ENCODE results near the gene PRKN. TPM values are rescaled to one million over a fixed set of nuclear protein-coding genes. Genes with fewer than 3 reads are reported as not detected.

Gene PRKN
- total and polyA plus RNA-seq, 10 donors, result 0.23 to 14.1 (median 7.0) TPM

DNA sequence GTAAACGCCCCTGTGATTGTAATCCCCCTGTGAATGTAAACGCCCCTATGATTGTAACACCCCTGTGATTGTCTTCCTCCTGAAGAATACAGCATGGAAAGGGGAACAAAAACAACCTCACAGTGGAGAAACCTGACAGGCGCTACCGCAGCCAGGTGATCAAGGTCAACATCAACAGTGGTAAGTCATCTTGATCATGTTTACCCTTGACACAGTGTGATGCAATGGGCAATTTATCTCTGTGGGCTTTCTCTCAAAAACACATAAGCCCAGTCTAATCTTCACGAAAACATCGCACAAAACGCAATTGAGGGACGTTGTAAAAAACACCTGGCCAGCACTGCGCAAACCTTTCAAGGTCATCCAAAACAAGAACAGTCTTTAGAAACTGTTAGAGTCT is 277.2 kb downstream of the PRKN start:
- no peak for TF ChIP-seq POLR2AphosphoS5 (IDR thresholded peaks at IDR 0.05)
- TF ChIP-seq, protein P1, sequence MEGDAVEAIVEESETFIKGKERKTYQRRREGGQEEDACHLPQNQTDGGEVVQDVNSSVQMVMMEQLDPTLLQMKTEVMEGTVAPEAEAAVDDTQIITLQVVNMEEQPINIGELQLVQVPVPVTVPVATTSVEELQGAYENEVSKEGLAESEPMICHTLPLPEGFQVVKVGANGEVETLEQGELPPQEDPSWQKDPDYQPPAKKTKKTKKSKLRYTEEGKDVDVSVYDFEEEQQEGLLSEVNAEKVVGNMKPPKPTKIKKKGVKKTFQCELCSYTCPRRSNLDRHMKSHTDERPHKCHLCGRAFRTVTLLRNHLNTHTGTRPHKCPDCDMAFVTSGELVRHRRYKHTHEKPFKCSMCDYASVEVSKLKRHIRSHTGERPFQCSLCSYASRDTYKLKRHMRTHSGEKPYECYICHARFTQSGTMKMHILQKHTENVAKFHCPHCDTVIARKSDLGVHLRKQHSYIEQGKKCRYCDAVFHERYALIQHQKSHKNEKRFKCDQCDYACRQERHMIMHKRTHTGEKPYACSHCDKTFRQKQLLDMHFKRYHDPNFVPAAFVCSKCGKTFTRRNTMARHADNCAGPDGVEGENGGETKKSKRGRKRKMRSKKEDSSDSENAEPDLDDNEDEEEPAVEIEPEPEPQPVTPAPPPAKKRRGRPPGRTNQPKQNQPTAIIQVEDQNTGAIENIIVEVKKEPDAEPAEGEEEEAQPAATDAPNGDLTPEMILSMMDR (IDR thresholded peaks at IDR 0.05 in 8 of 11, conservative IDR thresholded peaks at IDR 0.05 in 3 of 11), result no peak
- TF ChIP-seq POLR2A (IDR thresholded peaks at IDR 0.05), result no peak

DNA sequence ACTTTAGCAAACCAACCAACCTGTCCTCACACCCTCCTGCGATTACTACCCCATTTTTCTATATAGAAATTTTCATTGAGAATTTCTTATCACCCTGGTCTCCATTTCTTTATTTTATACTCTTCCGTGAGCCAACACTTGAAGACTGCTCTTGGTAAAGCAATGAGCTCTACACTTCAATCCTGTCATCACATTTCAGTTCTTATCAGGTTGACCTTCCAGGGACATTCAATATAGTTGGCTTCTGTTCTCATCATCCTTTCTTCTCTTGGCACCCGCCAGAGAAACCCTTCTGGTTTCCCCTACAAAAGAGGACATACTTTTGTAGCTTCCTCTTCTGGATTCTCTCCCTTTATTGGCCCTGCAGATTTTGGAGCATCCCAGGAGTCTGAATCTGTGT is 279.3 kb downstream of the PRKN start:
- Histone ChIP-seq H3K4me1 (no peaks in the 10 kb centered on the region), H3K27me3 (replicated peaks in 1 of 7) (no peaks in the 10 kb centered on the region), H3K27ac (no peak overlapping the region), H3K4me3 (no peak overlapping the region), H3K9me3 (peaks cover 0 to 6% (median 1%) of the 10 kb centered on the region in 8 donors), H3K36me3 (no peaks in the 10 kb centered on the region)
- TF ChIP-seq, protein P1 (IDR thresholded peaks at IDR 0.05 in 8 of 11, conservative IDR thresholded peaks at IDR 0.05 in 3 of 11), result no peak
- TF ChIP-seq POLR2AphosphoS5 (IDR thresholded peaks at IDR 0.05) (no peak), POLR2A (IDR thresholded peaks at IDR 0.05) (no peak)
- WGBS, 5 donors, result 73 to 94% (median 87%) methylated on average over 3 of the region's 3 CpGs
- DNase-seq, result no peak
- intact Hi-C loops (cut with DNase I; ENCODE audit: low total_unique reads), result no loop called here

More for the DNA sequence above, 277.2 kb downstream of the PRKN start:
- H3K9me3 ChIP-seq, result peaks cover 0 to 8% (median 3%) of the 10 kb centered on the region in 8 donors
- no peak for DNase-seq
- no peak overlapping the region for H3K27ac ChIP-seq
- H3K4me1 ChIP-seq, result no peaks in the 10 kb centered on the region
- 78 to 90% (median 85%) methylated on average over 9 of the region's 9 CpGs for WGBS, 5 donors
- H3K27me3 ChIP-seq (replicated peaks in 1 of 7), result no peaks in the 10 kb centered on the region
- H3K36me3 ChIP-seq, result no peaks in the 10 kb centered on the region
- H3K4me3 ChIP-seq, result no peak overlapping the region
- intact Hi-C loops (cut with DNase I; ENCODE audit: low total_unique reads), result no loop called here

DNA sequence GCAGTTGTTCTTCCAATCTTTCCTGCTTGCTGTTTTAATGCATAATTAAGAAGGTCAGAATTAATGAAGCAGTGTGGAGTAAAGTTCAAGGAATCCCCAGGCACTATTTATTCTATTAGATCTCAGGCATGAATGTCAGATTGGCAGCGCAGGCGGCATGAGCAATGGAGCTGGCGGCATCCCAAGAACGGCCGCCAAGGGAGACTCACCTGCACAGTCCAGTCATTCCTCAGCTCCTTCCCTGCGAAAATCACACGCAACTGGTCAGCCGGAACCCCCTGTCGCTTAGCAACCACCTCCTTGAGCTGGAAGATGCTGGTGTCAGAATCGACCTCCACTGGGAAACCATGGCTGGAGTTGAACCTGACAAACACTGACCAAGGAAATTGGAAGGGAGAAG is 284.5 kb downstream of the PRKN start:
- intact Hi-C loops (cut with DNase I; ENCODE audit: low total_unique reads), result no loop called here
- no peaks in the 10 kb centered on the region for H3K27me3 ChIP-seq (replicated peaks in 1 of 7)
- no peak overlapping the region for H3K4me3 ChIP-seq
- H3K36me3 ChIP-seq, result no peaks in the 10 kb centered on the region
- no peaks in the 10 kb centered on the region for H3K4me1 ChIP-seq
- H3K27ac ChIP-seq, result no peak overlapping the region
- 83 to 88% (median 87%) methylated on average over 10 of the region's 10 CpGs for WGBS, 5 donors
- no peak for TF ChIP-seq POLR2A (IDR thresholded peaks at IDR 0.05)
- TF ChIP-seq, protein P1 (IDR thresholded peaks at IDR 0.05 in 8 of 11, conservative IDR thresholded peaks at IDR 0.05 in 3 of 11), result no peak
- TF ChIP-seq POLR2AphosphoS5 (IDR thresholded peaks at IDR 0.05), result no peak
- peaks cover 0 to 20% (median 15%) of the 10 kb centered on the region in 8 donors for H3K9me3 ChIP-seq
- no peak for DNase-seq

DNA sequence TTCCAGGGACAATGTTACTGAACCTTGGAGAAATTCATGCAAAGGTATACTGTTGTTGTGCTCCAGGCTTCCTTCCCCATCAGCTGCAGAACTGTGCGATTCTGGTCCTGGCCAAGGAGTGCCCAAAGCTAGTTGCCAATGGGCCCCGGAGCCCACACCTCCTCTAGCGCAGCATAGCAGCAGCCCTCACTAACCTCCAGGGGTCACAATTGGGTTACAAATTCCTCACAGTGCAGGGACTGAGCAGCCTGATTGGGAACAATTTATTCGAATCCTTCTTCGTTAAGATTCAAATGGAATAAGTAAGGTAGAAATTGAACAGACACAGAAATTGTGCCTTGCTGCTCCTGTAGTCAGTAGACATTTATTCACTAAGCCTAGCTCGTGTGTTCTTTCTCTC is 284.9 kb downstream of the PRKN start:
- intact Hi-C loops (cut with DNase I; ENCODE audit: low total_unique reads), result no loop called here
- Histone ChIP-seq H3K4me3 (no peak overlapping the region), H3K36me3 (no peaks in the 10 kb centered on the region), H3K4me1 (no peaks in the 10 kb centered on the region), H3K9me3 (peaks cover 0 to 24% (median 19%) of the 10 kb centered on the region in 8 donors), H3K27me3 (replicated peaks in 1 of 7) (no peaks in the 10 kb centered on the region), H3K27ac (no peak overlapping the region)
- WGBS, 5 donors, result 64 to 77% (median 71%) methylated on average over 6 of the region's 6 CpGs
- DNase-seq, result no peak
- TF ChIP-seq, protein P1 (IDR thresholded peaks at IDR 0.05 in 8 of 11, conservative IDR thresholded peaks at IDR 0.05 in 3 of 11), result peak in 5 of 11 experiments; percentile 33 to 56 (median 39)
- TF ChIP-seq POLR2AphosphoS5 (IDR thresholded peaks at IDR 0.05) (no peak), POLR2A (IDR thresholded peaks at IDR 0.05) (no peak)
